Renal cortex interstitium (tissue), 11 donors: ENCODE measurements around the gene STAB1. TPM values are rescaled to one million over a fixed set of nuclear protein-coding genes. Genes with fewer than 3 reads are reported as not detected.
A peak's percentile ranks its signal among the peaks of the same experiment; 100 is the strongest.

Experiments
- DNase-seq, 11 donors: peaks; one replicate each; pipeline ENCODE4 v3.0.0-alpha.2; 2013; ENCODE audit warnings: low read depth in 9 of 11, low spot score in 4 of 11; ENCODE audit errors: extremely low read depth in 1 of 11
- polyA plus RNA-seq, 3 donors: library from polyadenylated mRNA; unstranded; fragments of 120-200 nt; gene quantifications; one replicate each; pipeline ENCODE4 v1.2.1, GENCODE V29; 2013; ENCODE audit not compliant: insufficient read length in 3 of 3

Gene STAB1
- polyA plus RNA-seq, 3 donors = 33.9 to 45.5 (median 44.6) TPM

- DNase-seq = no peak
Measured at GRCh38 chr3:52527732-52528585, 32.8 kb downstream of the STAB1 start.

GRCh38 chr3:52528586-52529375 lies 33.6 kb downstream of the STAB1 start:
- DNase-seq = no peak

GRCh38 chr3:52529376-52530333 lies 34.5 kb downstream of the STAB1 start:
- no peak for DNase-seq

DNA sequence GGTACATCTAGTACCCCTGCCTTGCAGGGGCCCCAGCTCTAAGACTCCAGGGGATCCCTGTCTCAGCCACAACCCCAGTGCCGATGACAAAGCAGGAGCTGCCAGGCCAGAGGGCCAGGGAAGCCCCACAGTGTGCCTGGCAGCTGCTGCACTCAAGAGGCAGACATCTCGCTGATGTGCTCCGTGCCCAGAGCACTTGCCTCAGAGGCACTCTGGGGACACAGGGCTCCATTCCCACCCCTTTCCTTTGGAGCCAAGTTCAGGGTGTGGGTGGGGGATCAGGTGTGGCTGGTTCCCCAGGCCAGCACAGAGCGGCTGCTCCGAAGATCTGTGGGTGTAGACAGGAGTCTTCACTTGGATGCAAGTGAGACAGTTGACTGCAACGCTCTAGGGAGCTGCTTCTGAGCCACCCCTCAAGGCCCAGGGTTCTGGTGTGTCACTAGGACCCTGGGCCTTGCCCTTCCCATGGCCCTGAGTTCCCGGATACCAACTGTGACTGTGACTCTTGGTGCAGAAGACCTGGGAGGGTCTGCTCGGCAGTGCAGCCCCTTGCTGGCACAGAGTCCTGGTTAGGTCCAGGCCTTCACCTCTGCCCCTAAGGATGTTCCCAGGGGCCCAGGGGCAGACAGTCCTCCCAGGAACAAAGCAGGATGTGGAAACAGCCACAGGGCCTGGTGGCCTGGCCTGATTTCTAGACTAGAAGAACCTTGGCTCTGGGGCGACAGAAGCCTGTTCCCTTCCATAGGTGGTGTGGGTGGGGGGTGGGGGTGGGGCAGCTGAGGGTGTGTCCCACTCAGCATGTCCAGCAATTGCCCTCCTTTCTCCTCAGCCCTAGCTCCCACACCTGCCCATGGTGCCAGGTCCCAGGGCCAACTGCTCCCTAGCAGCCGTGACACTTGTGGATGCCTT lies 36.0 kb downstream of the STAB1 start:
- DNase-seq = no peak

GRCh38 chr3:52531860-52532516 lies 36.9 kb downstream of the STAB1 start:
- DNase-seq = no peak

DNA sequence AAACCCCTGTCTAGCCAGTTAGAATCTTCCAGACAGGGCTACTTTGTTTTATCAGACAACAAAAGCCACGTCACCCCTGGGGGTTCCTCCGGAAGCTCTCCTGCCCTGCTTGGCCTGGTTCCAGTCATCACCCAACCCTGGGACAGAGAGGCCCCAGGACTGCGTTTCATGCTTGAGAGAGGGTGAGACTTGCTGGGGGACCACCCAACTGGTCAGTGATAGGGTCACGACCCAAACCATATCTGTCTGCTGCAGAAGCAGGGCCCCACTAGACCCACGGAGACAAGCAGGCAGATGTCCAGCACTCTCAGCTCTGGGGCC lies 37.3 kb downstream of the STAB1 start:
- no peak for DNase-seq

- DNase-seq = peak in 1 of 11 donors; percentile 21
Measured at GRCh38 chr3:52532838-52533622, 37.9 kb downstream of the STAB1 start.

DNA sequence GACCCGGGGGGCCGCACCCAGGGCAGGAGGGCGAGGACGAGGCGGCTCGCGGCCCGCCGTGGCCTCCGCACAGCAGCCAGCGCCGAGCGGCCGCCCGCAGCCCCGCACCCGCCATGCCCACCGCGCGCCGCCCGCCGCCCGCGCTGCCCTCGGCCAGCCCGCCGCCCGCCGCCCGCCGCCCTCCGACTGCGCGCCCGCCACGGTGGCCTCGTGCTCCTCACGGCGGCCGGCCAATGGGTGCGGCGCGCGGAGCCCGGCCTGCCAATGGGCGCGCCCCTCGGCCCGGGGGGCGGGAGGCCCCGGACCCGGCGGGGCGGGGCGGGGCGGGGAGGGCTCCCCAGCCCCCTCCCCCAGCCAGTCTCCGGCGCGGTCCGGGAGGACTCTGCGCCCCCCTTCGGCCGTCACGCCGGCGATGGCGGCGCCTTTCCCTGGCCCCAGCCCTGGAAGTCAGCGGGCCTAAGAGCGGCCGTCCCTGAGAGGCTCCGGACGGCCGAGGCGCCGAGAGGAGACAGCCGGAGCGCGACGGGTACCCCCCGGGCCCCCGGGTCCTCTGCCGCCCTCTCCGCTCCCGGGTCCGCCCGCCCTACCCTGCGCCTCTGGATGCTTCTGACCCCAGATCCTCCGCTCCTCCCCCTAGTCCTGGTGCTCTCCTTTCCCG lies 38.6 kb downstream of the STAB1 start, which contains the start of gene NT5DC2:
Gene NT5DC2, minus strand, starts transcription at position 235 of the 658 bp plus-strand sequence. Its CDS starts 120 bp downstream, at position 115.
- DNase-seq = peak in 5 of 11 donors; percentile 62 to 70 (median 68)

- no peak for DNase-seq
Measured at GRCh38 chr3:52534281-52535183, 39.4 kb downstream of the STAB1 start.

DNA sequence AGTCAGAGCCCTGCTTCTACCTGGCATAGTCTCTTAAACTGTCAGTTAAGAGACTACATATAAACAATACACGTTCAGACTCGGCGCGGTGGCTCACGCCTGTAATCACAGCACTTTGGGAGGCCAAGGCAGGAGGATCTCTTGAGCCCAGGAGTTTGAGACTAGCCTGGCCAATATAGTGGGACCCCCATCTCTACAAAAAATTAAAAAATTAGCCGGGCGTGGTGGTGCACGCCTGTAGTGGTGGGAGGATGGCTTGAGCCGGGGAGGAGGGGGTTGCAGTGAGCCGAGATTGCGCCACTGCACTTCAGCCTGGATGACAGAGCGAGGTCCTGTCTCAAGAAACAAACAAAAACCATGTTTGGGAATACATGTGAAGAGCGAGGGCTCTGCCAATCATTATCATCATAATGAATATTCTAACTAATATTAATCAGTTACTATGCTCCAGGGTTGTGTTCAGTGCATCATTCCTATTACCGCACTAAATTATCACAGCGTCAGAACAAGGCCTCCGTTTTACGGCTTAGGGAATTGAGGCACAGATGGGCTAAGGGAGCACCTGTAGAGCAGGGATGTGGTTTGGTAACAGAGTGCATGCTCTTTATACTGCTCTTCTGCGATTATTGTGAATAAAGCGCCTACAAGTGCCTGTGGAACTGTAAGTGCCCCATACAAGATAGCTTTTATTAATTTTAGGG lies 40.4 kb downstream of the STAB1 start:
- no peak for DNase-seq

DNA sequence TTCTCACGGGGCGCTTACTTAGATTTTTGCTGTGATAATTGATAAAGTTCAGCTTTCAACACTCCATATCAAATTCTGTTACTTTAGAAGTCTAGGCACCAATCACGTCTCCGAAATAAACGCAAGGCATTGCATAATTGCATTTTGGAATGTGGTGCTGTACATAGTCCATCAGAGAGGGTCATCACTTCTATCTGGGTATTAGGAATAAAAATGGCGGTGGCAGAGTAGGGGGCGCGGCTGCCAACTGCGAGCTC lies 40.9 kb downstream of the STAB1 start:
- DNase-seq = no peak

DNA sequence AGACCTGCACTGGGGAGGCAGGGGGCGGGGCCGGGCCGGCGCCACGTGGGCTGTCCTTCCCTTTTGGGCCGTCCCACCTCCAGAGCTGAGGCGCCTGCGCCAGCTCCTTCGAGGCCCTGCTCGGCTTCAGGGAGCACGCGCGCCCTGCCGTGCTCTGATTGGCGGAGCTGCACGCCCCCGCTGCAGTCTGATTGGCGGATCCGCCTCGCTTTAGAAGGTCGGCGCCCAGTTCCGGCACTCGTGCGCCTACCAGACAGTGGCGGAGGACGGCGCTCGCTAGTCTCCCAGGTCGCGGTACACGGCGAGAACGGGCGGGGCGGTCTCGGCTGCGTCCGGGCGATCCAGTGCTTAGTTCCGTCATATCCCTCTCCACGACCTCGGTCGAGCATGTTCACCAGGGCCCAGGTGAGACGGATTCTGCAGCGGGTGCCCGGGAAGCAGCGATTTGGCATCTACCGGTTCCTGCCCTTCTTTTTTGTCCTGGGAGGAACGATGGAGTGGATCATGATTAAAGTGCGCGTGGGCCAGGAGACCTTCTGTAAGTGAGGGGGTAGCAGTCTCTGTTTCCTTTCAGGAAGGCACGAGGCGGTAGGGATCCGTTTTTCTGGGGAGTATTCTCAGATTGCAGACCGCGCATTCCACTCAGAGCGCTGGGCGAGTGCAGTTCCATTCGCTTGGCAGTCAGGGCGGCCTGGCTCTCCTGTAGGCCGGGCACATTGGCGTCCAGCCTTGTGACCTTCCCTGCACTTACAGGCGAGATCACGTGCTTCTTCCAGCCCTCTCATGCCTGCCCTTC lies 41.4 kb downstream of the STAB1 start, which contains the start of gene UQCC5:
Gene UQCC5, plus strand, starts transcription at position 237 of the 796 bp plus-strand sequence. Its CDS starts 151 bp downstream, at position 388.
- peak; percentile 86 to 98 (median 96) for DNase-seq

GRCh38 chr3:52537165-52537620 lies 42.1 kb downstream of the STAB1 start:
- no peak for DNase-seq
